Esophagus squamous epithelium (tissue), 5 donors: ENCODE results near the gene COX4I1. TPM values are rescaled to one million over a fixed set of nuclear protein-coding genes. Genes with fewer than 3 reads are reported as not detected.

Experiments used
- DNase-seq: peaks from one replicate; lab custom pipeline; 2025; lab: John Stamatoyannopoulos, UW
- H3K27ac ChIP-seq, 4 donors: fragments of 200-600 bp; sonication (generic); one replicate each; pipeline ENCODE4 v1.5.1; 2016 to 2019; ENCODE audit warnings: mild to moderate bottlenecking in 1 of 4
- H3K27me3 ChIP-seq, 4 donors: fragments of 200-600 bp; sonication (generic); 1 replicate in 3 of 4; 2 replicates in 1 of 4; pipeline versions ENCODE4 v1.5.1 to v1.6.0; 2017 to 2021; ENCODE audit warnings: antibody characterized with exemption in 1 of 4
- H3K36me3 ChIP-seq, 3 donors: fragments of 200-600 bp; sonication (generic); one replicate each; pipeline ENCODE4 v1.5.1; 2016 to 2019
- H3K4me1 ChIP-seq, 3 donors: fragments of 200-600 bp; sonication (generic); one replicate each; pipeline ENCODE4 v1.5.1; 2017 to 2019
- H3K4me3 ChIP-seq, 4 donors: fragments of 200-600 bp; sonication (generic); 1 replicate in 3 of 4; 2 replicates in 1 of 4; pipeline ENCODE4 v1.5.1; 2016 to 2019; ENCODE audit warnings: mild to moderate bottlenecking in 2 of 4, moderate library complexity in 1 of 4
- H3K9me3 ChIP-seq, 3 donors: fragments of 200-600 bp; sonication (generic); one replicate each; pipeline ENCODE4 v1.5.1; 2016 to 2019
- CTCF ChIP-seq, 6 experiments: fragments of 450-650 bp in 4 of 6; fragments of 200-600 bp in 2 of 6; sonication (generic) in 2 of 6; IDR thresholded peaks; one replicate each; pipeline ENCODE4 v1.5.1; 2016 to 2019; ENCODE audit warnings: antibody characterized with exemption in 6 of 6, mild to moderate bottlenecking in 4 of 6, moderate library complexity in 4 of 6
- POLR2A ChIP-seq, 4 donors: fragments of 450-650 bp; IDR thresholded peaks; one replicate each; pipeline ENCODE4 v1.6.1; 2017; ENCODE audit warnings: antibody characterized with exemption in 4 of 4, mild to moderate bottlenecking in 4 of 4, moderate library complexity in 3 of 4
- WGBS, 2 donors: methylation state at CpG; one replicate each; pipeline ENCODE4 v1.1.5; 2018; 5-methylcytosine and 5-hydroxymethylcytosine counted together
- intact Hi-C: fragments of 100-400 bp; cut with DNase I; formaldehyde crosslinking; loops from one replicate; pipeline ENCODE4 v1.15.0; 2022
- total RNA-seq, 4 donors: library from RNA; depleted of rRNA; stranded (reverse); fragments of >200 nt; gene quantifications; one replicate each; pipeline ENCODE4 v1.1.0, GENCODE V29; 2016
- donor health status: DM: yes; HTN: yes; CAD: no.

The COX4I1 gene
- total RNA-seq, 4 donors from 2014 or later: 497 to 580 (median 549) TPM

GRCh38 chr16:85847681-85848601, 48.4 kb downstream of the COX4I1 start:
- no peak for DNase-seq
- Histone ChIP-seq H3K36me3 (no peaks in the 10 kb centered on the region), H3K27ac (no peak overlapping the region), H3K9me3 (no peaks in the 10 kb centered on the region), H3K27me3 (peaks cover 0 to 61% (median 3%) of the 10 kb centered on the region in 4 donors), H3K4me1 (no peaks in the 10 kb centered on the region), H3K4me3 (no peak overlapping the region)
- 53 to 55% methylated on average over 35 to 36 of the region's 39 CpGs for WGBS, 2 donors
- intact Hi-C loops: no loop called here
- TF ChIP-seq POLR2A (IDR thresholded peaks at IDR 0.05) (no peak), CTCF (IDR thresholded peaks at IDR 0.05) (no peak)

- TF ChIP-seq CTCF (IDR thresholded peaks at IDR 0.05): no peak
- TF ChIP-seq POLR2A (IDR thresholded peaks at IDR 0.05): no peak
- H3K9me3 ChIP-seq: no peaks in the 10 kb centered on the region
- WGBS, 2 donors: 38 to 42% methylated on average over 8 to 9 of the region's 9 CpGs
- no peaks in the 10 kb centered on the region for H3K36me3 ChIP-seq
- no peak overlapping the region for H3K4me3 ChIP-seq
- H3K27me3 ChIP-seq: peaks cover 0 to 61% (median 3%) of the 10 kb centered on the region in 4 donors
- H3K27ac ChIP-seq: no peak overlapping the region
- intact Hi-C loops: no loop called here
- no peak for DNase-seq
- no peaks in the 10 kb centered on the region for H3K4me1 ChIP-seq
Observed at GRCh38 chr16:85848986-85849385, 49.5 kb downstream of the COX4I1 start.

GRCh38 chr16:85849388-85849787, 49.9 kb downstream of the COX4I1 start:
- intact Hi-C loops: no loop called here
- Histone ChIP-seq H3K9me3 (no peaks in the 10 kb centered on the region), H3K4me1 (no peaks in the 10 kb centered on the region), H3K4me3 (no peak overlapping the region), H3K27ac (no peak overlapping the region), H3K27me3 (peaks cover 0 to 60% (median 3%) of the 10 kb centered on the region in 4 donors), H3K36me3 (no peaks in the 10 kb centered on the region)
- DNase-seq: no peak
- no peak for TF ChIP-seq CTCF (IDR thresholded peaks at IDR 0.05)
- TF ChIP-seq POLR2A (IDR thresholded peaks at IDR 0.05): no peak
- WGBS, 2 donors: 77 to 78% methylated on average over 8 of the region's 8 CpGs

GRCh38 chr16:85850344-85850880, 50.9 kb downstream of the COX4I1 start:
- intact Hi-C loops: no loop called here
- no peaks in the 10 kb centered on the region for H3K4me1 ChIP-seq
- H3K9me3 ChIP-seq: no peaks in the 10 kb centered on the region
- WGBS, 2 donors: 20 to 51% methylated on average over 2 of the region's 5 CpGs
- no peaks in the 10 kb centered on the region for H3K36me3 ChIP-seq
- DNase-seq: no peak
- no peak for TF ChIP-seq CTCF (IDR thresholded peaks at IDR 0.05)
- TF ChIP-seq POLR2A (IDR thresholded peaks at IDR 0.05): no peak
- H3K4me3 ChIP-seq: no peak overlapping the region
- peaks cover 0 to 54% (median 3%) of the 10 kb centered on the region in 4 donors for H3K27me3 ChIP-seq
- no peak overlapping the region for H3K27ac ChIP-seq
